ENCODE data around the gene ELAVL1. TPM values are rescaled to one million over a fixed set of nuclear protein-coding genes. Genes with fewer than 3 reads are reported as not detected.

The ELAVL1 gene
- total and polyA plus RNA-seq, 9 of the 15 experiments (the other 6 are each of a cell fraction or from before 2014, with no cell fraction given), result 4.3 to 172 (median 69.2) TPM

- TF ChIP-seq NR4A1 (CRISPR knock-in tag; IDR thresholded peaks at IDR 0.05) (no peak), NR4A1 (tag; IDR thresholded peaks at IDR 0.05) (no peak), PRMT5 (CRISPR knock-in tag; IDR thresholded peaks at IDR 0.05) (no peak), SUPT5H (IDR thresholded peaks at IDR 0.05) (no peak), ZNF445 (CRISPR knock-in tag; IDR thresholded peaks at IDR 0.05; ENCODE audit: low read depth) (no peak), HNRNPK (IDR thresholded peaks at IDR 0.05; ENCODE audit: low read depth, low read length, poor library complexity, severe bottlenecking) (no peak), TEAD4 (IDR thresholded peaks at IDR 0.05; ENCODE audit: low read length) (no peak), TEAD4 (CRISPR knock-in tag; IDR thresholded peaks at IDR 0.05; ENCODE audit: borderline replicate concordance) (no peak), RHOXF2B (CRISPR knock-in tag; conservative IDR thresholded peaks at IDR 0.05) (no peak), TCFL5 (CRISPR knock-in tag; conservative IDR thresholded peaks at IDR 0.05) (no peak), NCOA1 (IDR thresholded peaks at IDR 0.05; ENCODE audit: low read depth) (no peak), ESRRB (CRISPR knock-in tag; IDR thresholded peaks at IDR 0.05; ENCODE audit: borderline replicate concordance) (no peak), TRIM25 (IDR thresholded peaks at IDR 0.05; ENCODE audit: borderline replicate concordance) (no peak), BRCA1 (IDR thresholded peaks at IDR 0.05) (no peak), BRCA1 (CRISPR knock-in tag; IDR thresholded peaks at IDR 0.05) (no peak), TFAP4 (CRISPR knock-in tag; IDR thresholded peaks at IDR 0.05; ENCODE audit: borderline replicate concordance) (no peak)
These were observed 25.3 kb downstream of the ELAVL1 start (continued) for GRCh38 chr19:7980168-7980567.
